ENCODE measurements around the gene RAMP2. TPM values are rescaled to one million over a fixed set of nuclear protein-coding genes. Genes with fewer than 3 reads are reported as not detected.

RAMP2 gene
- polyA plus RNA-seq, 4 donors, result 92.1 to 140 (median 100) TPM

GRCh38 chr17:42787266-42787665, 26.2 kb downstream of the RAMP2 start:
- DNase-seq (ENCODE audit: low read depth in 4 of 4, low spot score in 3 of 4), result no peak

DNA sequence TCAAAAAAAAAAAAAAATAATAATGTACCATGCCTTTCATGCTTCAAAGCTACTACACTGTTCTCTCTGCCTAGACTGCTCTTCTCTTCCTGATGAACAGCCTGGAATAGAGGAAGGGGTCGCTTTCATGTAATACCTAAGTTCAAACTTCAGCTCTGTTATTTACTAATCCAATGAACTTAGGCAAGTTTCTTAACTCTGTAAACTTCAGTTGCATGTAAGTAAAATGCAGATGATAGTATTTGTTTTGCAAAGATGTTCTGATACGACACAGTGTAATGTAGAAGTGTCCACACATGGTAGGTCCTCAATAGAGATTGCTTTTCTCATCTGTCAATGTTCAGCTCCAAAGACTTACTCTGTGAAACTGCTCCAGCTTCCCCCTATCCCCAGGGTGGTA, 30.9 kb downstream of the RAMP2 start:
- DNase-seq (ENCODE audit: low read depth in 4 of 4, low spot score in 3 of 4), result no peak

GRCh38 chr17:42792545-42792944, 31.5 kb downstream of the RAMP2 start:
- DNase-seq (ENCODE audit: low read depth in 4 of 4, low spot score in 3 of 4), result no peak

DNA sequence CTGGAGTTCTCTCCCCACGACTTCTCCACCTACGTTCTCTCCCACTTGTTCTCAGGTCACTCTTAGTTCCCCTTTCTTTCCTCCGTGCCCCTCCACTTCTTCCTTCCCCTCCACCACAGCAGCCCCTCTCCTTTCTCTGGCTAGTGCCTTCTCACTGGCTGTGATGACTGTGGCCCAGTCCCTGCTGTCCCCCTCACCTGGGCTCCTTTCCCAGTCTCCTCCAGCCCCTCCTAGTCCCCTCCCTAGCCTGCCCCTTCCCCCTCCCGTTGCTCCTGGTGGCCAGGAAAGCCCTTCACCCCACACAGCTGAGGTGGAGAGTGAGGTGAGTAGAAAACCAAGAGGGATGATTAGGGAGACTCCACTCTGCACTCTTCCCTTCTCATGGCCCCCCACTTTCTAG, 34.0 kb downstream of the RAMP2 start:
- no peak for DNase-seq (ENCODE audit: low read depth in 4 of 4, low spot score in 3 of 4)

GRCh38 chr17:42795465-42795864, 34.4 kb downstream of the RAMP2 start:
- no peak for DNase-seq (ENCODE audit: low read depth in 4 of 4, low spot score in 3 of 4)

DNA sequence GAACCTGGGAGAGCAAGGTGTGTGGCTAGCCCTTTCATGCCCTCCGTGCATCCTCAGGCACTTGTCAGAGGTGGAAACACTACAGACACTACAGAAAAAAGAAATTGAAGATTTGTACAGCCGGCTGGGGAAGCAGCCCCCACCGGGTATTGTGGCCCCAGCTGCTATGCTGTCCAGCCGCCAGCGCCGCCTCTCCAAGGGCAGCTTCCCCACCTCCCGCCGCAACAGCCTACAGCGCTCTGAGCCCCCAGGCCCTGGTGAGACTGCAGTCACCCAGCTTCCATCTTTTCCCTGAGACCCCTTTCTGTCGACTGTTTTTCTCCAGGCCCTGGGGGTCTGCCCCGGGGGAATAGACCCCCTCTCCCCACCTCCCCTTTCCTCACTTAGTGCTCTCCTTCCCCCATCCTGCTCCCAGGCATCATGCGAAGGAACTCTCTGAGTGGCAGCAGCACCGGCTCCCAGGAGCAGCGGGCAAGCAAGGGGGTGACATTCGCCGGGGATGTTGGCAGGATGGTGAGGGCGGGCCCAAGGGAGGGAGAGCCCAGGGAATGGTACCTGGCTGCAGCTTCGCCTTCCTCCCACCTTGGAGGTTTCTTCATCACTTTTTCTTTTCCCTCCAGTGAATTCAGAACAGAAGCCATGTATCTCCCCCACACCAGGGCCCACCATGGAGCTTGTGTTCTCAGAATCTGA, 35.2 kb downstream of the RAMP2 start:
- DNase-seq (ENCODE audit: low read depth in 4 of 4, low spot score in 3 of 4), result no peak

GRCh38 chr17:42797067-42798007, 36.3 kb downstream of the RAMP2 start:
- peak in 3 of 4 donors; percentile 44 to 63 (median 59) for DNase-seq (ENCODE audit: low read depth in 4 of 4, low spot score in 3 of 4)

- no peak for DNase-seq (ENCODE audit: low read depth in 4 of 4, low spot score in 3 of 4)
Observed at GRCh38 chr17:42798011-42798382, 37.0 kb downstream of the RAMP2 start.

DNA sequence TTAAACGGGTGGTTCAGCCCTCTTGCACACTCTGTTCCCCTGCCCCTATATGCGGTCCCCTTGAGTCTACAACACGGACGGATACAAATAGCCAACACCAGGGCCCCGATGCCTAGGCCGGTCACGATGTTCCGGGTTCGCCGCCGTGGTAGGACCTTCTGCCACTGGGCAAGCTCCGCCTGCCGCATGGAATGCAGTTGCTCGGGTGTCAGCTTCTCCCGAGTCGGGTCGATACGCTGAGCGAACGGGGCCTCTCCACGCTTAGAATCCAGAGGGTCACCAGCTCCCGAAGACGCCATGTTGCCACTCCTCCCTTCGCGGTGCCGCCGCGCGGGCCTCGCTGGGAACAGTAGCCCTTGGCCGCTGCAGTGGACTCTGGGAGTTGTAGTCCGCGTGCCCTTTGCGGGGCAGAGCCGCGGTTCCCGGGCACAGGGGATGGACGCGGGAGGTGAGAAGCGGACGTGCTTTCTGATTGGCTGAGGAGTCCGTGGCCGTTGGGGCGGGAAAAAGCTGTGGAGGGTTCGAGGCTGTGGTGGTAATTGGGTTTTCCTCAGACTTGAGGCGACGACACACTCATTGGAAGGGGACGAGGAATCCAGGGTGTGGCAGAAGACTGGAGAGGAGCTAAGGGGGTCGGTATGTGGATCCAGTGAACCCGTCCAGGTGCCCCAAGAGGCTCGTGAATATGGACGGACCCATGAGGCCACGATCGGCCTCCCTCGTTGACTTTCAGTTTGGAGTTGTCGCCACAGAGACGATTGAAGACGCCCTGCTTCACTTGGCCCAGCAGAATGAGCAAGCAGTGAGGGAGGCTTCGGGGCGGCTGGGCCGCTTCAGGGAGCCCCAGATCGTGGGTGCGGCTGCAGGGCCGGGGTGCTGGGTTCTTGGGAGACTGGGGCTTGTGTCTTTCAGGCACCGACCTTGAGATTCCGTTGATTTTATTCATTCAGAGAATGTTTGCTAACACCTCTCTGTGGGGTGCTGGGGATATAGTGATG, 37.7 kb downstream of the RAMP2 start, which contains the start of the genes CNTD1 and COA3:
Gene CNTD1 (plus strand): TSS at position 479 of the 998 bp plus-strand sequence. CDS start 207 bp downstream, at position 686.
Gene COA3 (minus strand): TSS at position 322 of the 998 bp plus-strand sequence. CDS start 23 bp downstream, at position 299.
- peak; percentile 55 to 77 (median 72) for DNase-seq (ENCODE audit: low read depth in 4 of 4, low spot score in 3 of 4)

DNA sequence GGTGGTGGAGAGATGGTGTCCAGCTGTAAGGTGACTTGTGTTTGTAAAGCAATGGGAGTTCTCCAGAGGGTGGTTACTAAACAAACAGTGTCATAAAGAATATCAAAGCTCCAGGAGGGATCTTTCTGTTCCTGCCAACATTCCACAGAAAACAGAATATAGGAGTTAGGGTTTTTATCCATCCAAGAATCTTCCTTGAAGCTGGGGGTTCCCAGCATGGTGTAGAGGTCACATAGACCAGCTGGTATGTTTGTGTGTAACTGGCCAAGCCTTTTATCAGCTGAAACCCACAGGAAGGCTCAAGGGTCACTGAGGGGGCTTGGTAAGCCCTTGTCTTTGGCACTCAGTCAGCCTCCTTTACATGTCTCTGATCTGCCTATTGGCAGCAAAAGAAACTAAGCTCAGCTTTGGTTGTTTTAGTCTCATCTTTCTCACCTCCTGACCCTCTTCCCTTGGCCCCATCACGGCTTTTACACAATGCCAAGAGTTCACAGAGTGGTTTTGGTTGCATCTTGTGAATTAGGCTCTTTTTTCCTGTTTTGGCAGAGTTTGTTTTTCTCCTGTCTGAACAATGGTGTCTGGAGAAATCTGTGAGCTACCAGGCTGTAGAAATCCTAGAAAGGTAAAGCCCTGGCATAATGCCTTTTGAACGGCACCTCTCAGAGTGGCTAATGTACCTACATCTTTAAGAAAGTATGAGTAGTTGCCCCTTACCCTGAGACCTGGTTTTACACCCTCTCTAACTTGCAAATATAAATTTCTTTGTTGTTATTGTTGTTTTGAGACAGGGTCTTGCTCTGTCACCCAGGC, 42.3 kb downstream of the RAMP2 start:
- DNase-seq (ENCODE audit: low read depth in 4 of 4, low spot score in 3 of 4), result no peak

DNA sequence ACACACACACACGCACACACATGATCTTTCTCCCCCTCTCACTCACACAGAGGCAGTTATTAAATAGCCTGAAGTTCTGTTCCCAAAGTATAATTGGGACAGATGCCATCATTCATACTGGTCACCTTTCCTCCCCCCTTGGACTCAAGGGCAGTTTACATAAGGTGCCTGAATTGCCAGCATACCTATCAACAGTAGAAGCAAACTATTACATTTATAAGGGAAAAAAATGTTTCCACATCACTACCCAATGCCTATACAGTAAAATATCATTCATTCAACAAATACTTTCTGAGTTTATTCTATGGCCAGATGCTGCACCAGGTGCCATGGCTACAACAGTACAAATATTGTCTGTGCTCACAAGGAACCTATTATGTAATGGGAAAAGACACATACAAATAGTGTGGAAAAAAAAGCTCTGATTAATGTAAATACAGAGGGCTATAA, 43.9 kb downstream of the RAMP2 start:
- DNase-seq (ENCODE audit: low read depth in 4 of 4, low spot score in 3 of 4), result no peak

DNA sequence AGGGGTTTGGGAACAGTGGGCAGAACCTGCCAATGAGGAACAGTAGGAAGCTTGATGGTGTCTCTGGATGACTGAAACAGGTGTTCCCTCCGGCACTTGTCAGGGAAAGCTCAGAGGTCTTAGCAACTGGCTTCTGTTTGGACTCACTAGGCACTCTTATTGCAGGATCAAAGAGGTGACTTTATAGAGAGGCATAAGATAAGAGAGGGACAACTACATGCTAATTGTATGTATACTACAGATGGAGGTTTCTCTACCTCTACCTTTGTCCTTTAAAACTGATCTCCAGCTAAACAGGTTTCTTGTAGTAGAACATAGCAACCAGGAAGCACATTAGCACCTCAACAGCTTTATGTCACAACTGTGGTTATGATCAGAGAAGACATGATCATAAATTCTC, 45.2 kb downstream of the RAMP2 start:
- no peak for DNase-seq (ENCODE audit: low read depth in 4 of 4, low spot score in 3 of 4)

DNA sequence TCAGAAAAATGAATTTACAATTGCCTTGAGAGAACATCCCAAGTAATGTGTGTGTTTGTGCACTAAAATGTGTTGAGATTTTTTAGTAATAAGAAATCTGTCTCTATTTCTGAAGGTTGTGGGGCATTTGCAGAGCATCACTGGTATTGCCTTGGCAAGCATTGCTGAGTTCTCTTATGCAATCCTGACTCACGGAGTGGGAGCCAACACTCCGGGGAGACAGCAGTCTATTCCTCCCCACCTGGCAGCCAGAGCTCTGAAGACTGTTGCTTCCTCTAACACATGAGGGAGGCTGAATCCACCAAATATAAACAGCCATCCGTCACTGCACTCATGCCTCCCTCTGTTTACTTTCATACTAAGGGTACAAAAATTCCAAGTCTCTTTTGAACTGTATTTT, 48.2 kb downstream of the RAMP2 start:
- no peak for DNase-seq (ENCODE audit: low read depth in 4 of 4, low spot score in 3 of 4)

Other genes with a start within 250 kb of the RAMP2 start
- 10 to 100 TPM; 18.2 to 30.7 (median 19.8) TPM for gene NAGLU, start 225.0 kb upstream of the RAMP2 start, polyA plus RNA-seq (ENCODE audit: insufficient read length in 4 of 4)
- gene HSD17B1, start 208.3 kb upstream of the RAMP2 start, polyA plus RNA-seq (ENCODE audit: insufficient read length in 4 of 4), result 1 to 10 TPM; 2.2 to 5.8 (median 3.5) TPM
- 10 to 100 TPM; 31.8 to 67.0 (median 48.0) TPM for gene COASY, start 199.1 kb upstream of the RAMP2 start, polyA plus RNA-seq (ENCODE audit: insufficient read length in 4 of 4)
- gene MLX, start 194.1 kb upstream of the RAMP2 start, polyA plus RNA-seq (ENCODE audit: insufficient read length in 4 of 4), result 10 to 100 TPM; 33.5 to 41.3 (median 36.0) TPM
- 10 to 100 TPM; 14.3 to 21.8 (median 18.6) TPM for gene PSMC3IP, start 183.5 kb upstream of the RAMP2 start, polyA plus RNA-seq (ENCODE audit: insufficient read length in 4 of 4)
- gene RETREG3, start 151.9 kb upstream of the RAMP2 start, polyA plus RNA-seq (ENCODE audit: insufficient read length in 4 of 4), result 10 to 100 TPM; 38.0 to 58.7 (median 46.7) TPM
- 10 to 100 TPM; 32.6 to 57.1 (median 52.7) TPM for gene TUBG1, start 151.5 kb upstream of the RAMP2 start, polyA plus RNA-seq (ENCODE audit: insufficient read length in 4 of 4)
- gene TUBG2, start 101.9 kb upstream of the RAMP2 start, polyA plus RNA-seq (ENCODE audit: insufficient read length in 4 of 4), result 10 to 100 TPM; 18.7 to 35.6 (median 28.6) TPM
- gene PLEKHH3, start 84.2 kb upstream of the RAMP2 start, polyA plus RNA-seq (ENCODE audit: insufficient read length in 4 of 4), result 10 to 100 TPM; 12.1 to 22.9 (median 17.7) TPM
- 1 to 10 TPM in 3 of 4 donors, under 1 TPM in 1; 0.74 to 2.4 (median 1.6) TPM for gene CCR10, start 79.4 kb upstream of the RAMP2 start, polyA plus RNA-seq (ENCODE audit: insufficient read length in 4 of 4)
- 10 to 100 TPM in 2 of 4 donors, 1 to 10 TPM in 2; 8.1 to 27.7 (median 9.5) TPM for gene CNTNAP1, start 78.7 kb upstream of the RAMP2 start, polyA plus RNA-seq (ENCODE audit: insufficient read length in 4 of 4)
- 10 to 100 TPM; 30.8 to 64.0 (median 45.3) TPM for gene EZH1, start 16.2 kb upstream of the RAMP2 start, polyA plus RNA-seq (ENCODE audit: insufficient read length in 4 of 4)
- 10 to 100 TPM; 56.7 to 93.6 (median 83.4) TPM for gene VPS25, start 12.2 kb downstream of the RAMP2 start, polyA plus RNA-seq (ENCODE audit: insufficient read length in 4 of 4)
- 10 to 100 TPM in 3 of 4 donors, 1 to 10 TPM in 1; 3.5 to 14.8 (median 12.5) TPM for gene WNK4, start 19.4 kb downstream of the RAMP2 start, polyA plus RNA-seq (ENCODE audit: insufficient read length in 4 of 4)
- 100 to 1,000 TPM in 3 of 4 donors, 10 to 100 TPM in 1; 59.1 to 167 (median 159) TPM for gene COA3, start 37.5 kb downstream of the RAMP2 start, polyA plus RNA-seq (ENCODE audit: insufficient read length in 4 of 4)
- gene CNTD1, start 37.6 kb downstream of the RAMP2 start, polyA plus RNA-seq (ENCODE audit: insufficient read length in 4 of 4), result 1 to 10 TPM; 1.4 to 3.6 (median 2.3) TPM
- 10 to 100 TPM; 51.1 to 84.0 (median 68.3) TPM for gene BECN1, start 63.1 kb downstream of the RAMP2 start, polyA plus RNA-seq (ENCODE audit: insufficient read length in 4 of 4)
- 100 to 1,000 TPM in 2 of 4 donors, 10 to 100 TPM in 2; 72.1 to 114 (median 103) TPM for gene PSME3, start 72.2 kb downstream of the RAMP2 start, polyA plus RNA-seq (ENCODE audit: insufficient read length in 4 of 4)
- 1 to 10 TPM in 3 of 4 donors, under 1 TPM in 1; 0.79 to 1.9 (median 1.5) TPM for gene AOC2, start 83.4 kb downstream of the RAMP2 start, polyA plus RNA-seq (ENCODE audit: insufficient read length in 4 of 4)
- 10 to 100 TPM in 1 of 4 donors, 1 to 10 TPM in 3; 4.4 to 13.8 (median 6.6) TPM for gene AOC3, start 90.0 kb downstream of the RAMP2 start, polyA plus RNA-seq (ENCODE audit: insufficient read length in 4 of 4)
- gene G6PC1, start 139.6 kb downstream of the RAMP2 start, polyA plus RNA-seq (ENCODE audit: insufficient read length in 4 of 4), result 1 to 10 TPM in 3 of 4 donors, under 1 TPM in 1; 0.52 to 6.1 (median 4.0) TPM
- gene AARSD1, start 203.2 kb downstream of the RAMP2 start, polyA plus RNA-seq (ENCODE audit: insufficient read length in 4 of 4), result 10 to 100 TPM; 47.7 to 85.9 (median 54.9) TPM
- gene PTGES3L, start 218.9 kb downstream of the RAMP2 start, polyA plus RNA-seq (ENCODE audit: insufficient read length in 4 of 4), result 1 to 10 TPM in 3 of 4 donors, under 1 TPM in 1; 1.00 to 3.0 (median 1.9) TPM
- gene RUNDC1, start 219.3 kb downstream of the RAMP2 start, polyA plus RNA-seq (ENCODE audit: insufficient read length in 4 of 4), result 10 to 100 TPM in 3 of 4 donors, 1 to 10 TPM in 1; 8.3 to 17.6 (median 15.9) TPM
- 1,000 to 10,000 TPM; 1,424 to 1,561 (median 1,476) TPM for gene RPL27, start 237.2 kb downstream of the RAMP2 start, polyA plus RNA-seq (ENCODE audit: insufficient read length in 4 of 4)
- gene IFI35, start 245.6 kb downstream of the RAMP2 start, polyA plus RNA-seq (ENCODE audit: insufficient read length in 4 of 4), result 10 to 100 TPM in 3 of 4 donors, 1 to 10 TPM in 1; 9.1 to 12.9 (median 11.1) TPM

Measured in left renal pelvis (tissue), 4 donors.